Esophagus squamous epithelium (tissue), 4 donors: ENCODE results near the gene KMT5B.

Experiments
- CTCF ChIP-seq, 6 experiments: fragments of 450-650 bp in 4 of 6; fragments of 200-600 bp in 2 of 6; sonication (generic) in 2 of 6; IDR thresholded peaks; one replicate each; pipeline ENCODE4 v1.5.1; 2016 to 2019; ENCODE audit warnings: antibody characterized with exemption in 6 of 6, mild to moderate bottlenecking in 4 of 6, moderate library complexity in 4 of 6
- POLR2A ChIP-seq, 4 donors: fragments of 450-650 bp; IDR thresholded peaks; one replicate each; pipeline ENCODE4 v1.6.1; 2017; ENCODE audit warnings: antibody characterized with exemption in 4 of 4, mild to moderate bottlenecking in 4 of 4, moderate library complexity in 3 of 4

- TF ChIP-seq CTCF (IDR thresholded peaks at IDR 0.05) (no peak), POLR2A (IDR thresholded peaks at IDR 0.05) (no peak)
These were observed 49.4 kb downstream of the KMT5B start for GRCh38 chr11:68163691-68164090.
